GM23338 (cell line): ENCODE data around the gene IRGC. TPM values are rescaled to one million over a fixed set of nuclear protein-coding genes. Genes with fewer than 3 reads are reported as not detected.
"Not testable (repeated sequence)": the region's sequence is repeated elsewhere in the genome, so short reads cannot be mapped to it uniquely, and the experiment has no call there.

Source experiments
- ATAC-seq: fragments of 200-7000 bp; cut with Tn5 transposase; 3 replicates; pipeline ENCODE4 v1.9.1; 2020
- DNase-seq: peaks from one replicate; pipeline ENCODE4 v3.0.0-alpha.2; 2015; ENCODE audit warnings: low spot score
- H2AFZ ChIP-seq: fragments of 200-600 bp; sonication (generic); 2 replicates; pipeline ENCODE4 v1.8.0; 2016; ENCODE audit warnings: antibody characterized with exemption, mild to moderate bottlenecking, moderate library complexity
- H3F3A ChIP-seq: fragments of 200-600 bp; sonication (generic); replicated peaks from 2 replicates; pipeline ENCODE4 v1.8.0; 2017; ENCODE audit warnings: antibody characterized with exemption, mixed run types, low read depth
- H3K27ac ChIP-seq: fragments of 200-600 bp; sonication (generic); 2 replicates; pipeline ENCODE4 v1.6.1; 2016; ENCODE audit warnings: low read depth
- H3K27me3 ChIP-seq: fragments of 200-600 bp; sonication (generic); 2 replicates; pipeline ENCODE4 v1.8.0; 2016; ENCODE audit warnings: mild to moderate bottlenecking, mixed run types, moderate library complexity; ENCODE audit not compliant: insufficient read depth
- H3K36me3 ChIP-seq: fragments of 200-600 bp; sonication (generic); 2 replicates; pipeline ENCODE4 v1.8.0; 2016; ENCODE audit warnings: mild to moderate bottlenecking; ENCODE audit not compliant: insufficient read depth
- H3K4me1 ChIP-seq: fragments of 200-600 bp; sonication (generic); 2 replicates; pipeline ENCODE4 v1.8.0; 2016; ENCODE audit warnings: mild to moderate bottlenecking, moderate library complexity; ENCODE audit not compliant: insufficient read depth
- H3K4me2 ChIP-seq: fragments of 200-600 bp; sonication (generic); 2 replicates; pipeline ENCODE4 v1.7.1; 2017; ENCODE audit warnings: mixed run types
- H3K4me3 ChIP-seq: fragments of 200-600 bp; sonication (generic); 2 replicates; pipeline ENCODE4 v1.6.1; 2016; ENCODE audit warnings: mixed run types
- H3K79me2 ChIP-seq: fragments of 200-600 bp; sonication (generic); replicated peaks from 2 replicates; pipeline ENCODE4 v1.8.0; 2017; ENCODE audit warnings: mild to moderate bottlenecking; ENCODE audit not compliant: insufficient read depth
- H3K9me2 ChIP-seq: fragments of 200-600 bp; sonication (generic); 2 replicates; pipeline ENCODE4 v1.8.0; 2017; ENCODE audit not compliant: insufficient read depth
- H4K20me1 ChIP-seq: fragments of 200-600 bp; sonication (generic); replicated peaks from 2 replicates; pipeline ENCODE4 v1.8.0; 2017; ENCODE audit warnings: mild to moderate bottlenecking; ENCODE audit not compliant: insufficient read depth
- H3K27ac Mint-ChIP-seq: 2 replicates; pipeline ENCODE4 v1.8.0; 2020; ENCODE audit warnings: inconsistent platforms, mild to moderate bottlenecking, moderate library complexity, mixed read lengths
- H3K27me3 Mint-ChIP-seq: 3 replicates; pipeline ENCODE4 v1.8.0; 2022; ENCODE audit warnings: low read depth, mild to moderate bottlenecking, moderate library complexity, mixed read lengths, inconsistent platforms; ENCODE audit not compliant: insufficient read depth, poor library complexity
- H3K36me3 Mint-ChIP-seq: 3 replicates; pipeline ENCODE4 v1.8.0; 2021; ENCODE audit warnings: low read depth, mild to moderate bottlenecking, inconsistent platforms, moderate library complexity, mixed read lengths
- H3K4me1 Mint-ChIP-seq: 3 replicates; pipeline ENCODE4 v1.8.0; 2020; ENCODE audit warnings: mild to moderate bottlenecking, inconsistent platforms, mixed read lengths
- H3K4me3 Mint-ChIP-seq: 3 replicates; pipeline ENCODE4 v1.8.0; 2021; ENCODE audit warnings: moderate library complexity, mild to moderate bottlenecking, inconsistent platforms, mixed read lengths
- H3K9me3 Mint-ChIP-seq: 3 replicates; pipeline ENCODE4 v1.8.0; 2020; ENCODE audit warnings: moderate library complexity, mild to moderate bottlenecking, inconsistent platforms, mixed read lengths
- polyA plus RNA-seq: library from polyadenylated mRNA; unstranded; fragments of >200 nt; fragmentation: Nextera tagmentation; extraction: Ambion mirVana; gene quantifications from 2 replicates; pipeline ENCODE4 v1.2.1, GENCODE V29; 2016
- total RNA-seq: library from RNA; depleted of rRNA; stranded (reverse); fragments of >200 nt; shearing (Covaris generic); gene quantifications from 2 replicates; pipeline ENCODE4 v1.2.3, GENCODE V29; 2014
- TF ChIP-seq, protein P1 (sequence below): fragments of 250-450 bp; sonication (Bioruptor Pico); IDR thresholded peaks from 2 replicates; pipeline ENCODE4 v1.5.0; 2020; ENCODE audit warnings: mild to moderate bottlenecking, moderate library complexity
- TF ChIP-seq, protein P2 (sequence below), 2 experiments: fragments of 200-600 bp in 1 of 2; sonication (generic) in 1 of 2; conservative IDR thresholded peaks; 2 replicates each; pipeline versions ENCODE4 v1.5.1 to v1.6.1; 2016 to 2017; ENCODE audit warnings: antibody characterized with exemption in 2 of 2, low read depth in 2 of 2, mild to moderate bottlenecking in 2 of 2, moderate library complexity in 1 of 2
- TF ChIP-seq, protein P3 (sequence below): IDR thresholded peaks from one replicate; pipeline ENCODE4 v1.6.1; 2018; ENCODE audit warnings: antibody characterized with exemption; ENCODE audit not compliant: unreplicated experiment

IRGC gene
- total and polyA plus RNA-seq, 2 experiments from 2014 or later, result not detected

DNA sequence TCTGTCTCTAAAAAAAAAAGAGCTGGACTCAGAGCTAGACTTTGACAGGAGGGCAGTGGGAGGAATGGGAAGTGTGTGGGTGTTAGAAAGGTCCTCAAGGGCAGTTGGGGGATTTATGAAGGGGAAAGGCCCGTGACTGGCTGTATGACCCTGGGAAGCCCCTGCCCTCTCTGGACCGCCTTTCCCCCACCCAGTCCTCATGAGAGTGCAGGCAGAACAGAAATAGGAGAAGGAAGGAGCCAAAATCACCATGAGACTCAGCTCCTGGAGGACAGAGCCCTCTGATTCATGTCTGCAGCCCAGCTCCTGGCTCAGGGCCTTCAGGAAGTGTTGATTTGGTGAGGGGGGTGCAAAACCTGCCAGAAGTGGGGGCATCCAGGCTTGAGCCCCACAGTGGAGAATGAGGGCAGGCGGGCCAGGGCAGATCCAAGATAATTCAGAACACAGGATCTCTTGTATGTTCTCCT is 47.6 kb downstream of the IRGC start (continued):
- TF ChIP-seq, protein P1, sequence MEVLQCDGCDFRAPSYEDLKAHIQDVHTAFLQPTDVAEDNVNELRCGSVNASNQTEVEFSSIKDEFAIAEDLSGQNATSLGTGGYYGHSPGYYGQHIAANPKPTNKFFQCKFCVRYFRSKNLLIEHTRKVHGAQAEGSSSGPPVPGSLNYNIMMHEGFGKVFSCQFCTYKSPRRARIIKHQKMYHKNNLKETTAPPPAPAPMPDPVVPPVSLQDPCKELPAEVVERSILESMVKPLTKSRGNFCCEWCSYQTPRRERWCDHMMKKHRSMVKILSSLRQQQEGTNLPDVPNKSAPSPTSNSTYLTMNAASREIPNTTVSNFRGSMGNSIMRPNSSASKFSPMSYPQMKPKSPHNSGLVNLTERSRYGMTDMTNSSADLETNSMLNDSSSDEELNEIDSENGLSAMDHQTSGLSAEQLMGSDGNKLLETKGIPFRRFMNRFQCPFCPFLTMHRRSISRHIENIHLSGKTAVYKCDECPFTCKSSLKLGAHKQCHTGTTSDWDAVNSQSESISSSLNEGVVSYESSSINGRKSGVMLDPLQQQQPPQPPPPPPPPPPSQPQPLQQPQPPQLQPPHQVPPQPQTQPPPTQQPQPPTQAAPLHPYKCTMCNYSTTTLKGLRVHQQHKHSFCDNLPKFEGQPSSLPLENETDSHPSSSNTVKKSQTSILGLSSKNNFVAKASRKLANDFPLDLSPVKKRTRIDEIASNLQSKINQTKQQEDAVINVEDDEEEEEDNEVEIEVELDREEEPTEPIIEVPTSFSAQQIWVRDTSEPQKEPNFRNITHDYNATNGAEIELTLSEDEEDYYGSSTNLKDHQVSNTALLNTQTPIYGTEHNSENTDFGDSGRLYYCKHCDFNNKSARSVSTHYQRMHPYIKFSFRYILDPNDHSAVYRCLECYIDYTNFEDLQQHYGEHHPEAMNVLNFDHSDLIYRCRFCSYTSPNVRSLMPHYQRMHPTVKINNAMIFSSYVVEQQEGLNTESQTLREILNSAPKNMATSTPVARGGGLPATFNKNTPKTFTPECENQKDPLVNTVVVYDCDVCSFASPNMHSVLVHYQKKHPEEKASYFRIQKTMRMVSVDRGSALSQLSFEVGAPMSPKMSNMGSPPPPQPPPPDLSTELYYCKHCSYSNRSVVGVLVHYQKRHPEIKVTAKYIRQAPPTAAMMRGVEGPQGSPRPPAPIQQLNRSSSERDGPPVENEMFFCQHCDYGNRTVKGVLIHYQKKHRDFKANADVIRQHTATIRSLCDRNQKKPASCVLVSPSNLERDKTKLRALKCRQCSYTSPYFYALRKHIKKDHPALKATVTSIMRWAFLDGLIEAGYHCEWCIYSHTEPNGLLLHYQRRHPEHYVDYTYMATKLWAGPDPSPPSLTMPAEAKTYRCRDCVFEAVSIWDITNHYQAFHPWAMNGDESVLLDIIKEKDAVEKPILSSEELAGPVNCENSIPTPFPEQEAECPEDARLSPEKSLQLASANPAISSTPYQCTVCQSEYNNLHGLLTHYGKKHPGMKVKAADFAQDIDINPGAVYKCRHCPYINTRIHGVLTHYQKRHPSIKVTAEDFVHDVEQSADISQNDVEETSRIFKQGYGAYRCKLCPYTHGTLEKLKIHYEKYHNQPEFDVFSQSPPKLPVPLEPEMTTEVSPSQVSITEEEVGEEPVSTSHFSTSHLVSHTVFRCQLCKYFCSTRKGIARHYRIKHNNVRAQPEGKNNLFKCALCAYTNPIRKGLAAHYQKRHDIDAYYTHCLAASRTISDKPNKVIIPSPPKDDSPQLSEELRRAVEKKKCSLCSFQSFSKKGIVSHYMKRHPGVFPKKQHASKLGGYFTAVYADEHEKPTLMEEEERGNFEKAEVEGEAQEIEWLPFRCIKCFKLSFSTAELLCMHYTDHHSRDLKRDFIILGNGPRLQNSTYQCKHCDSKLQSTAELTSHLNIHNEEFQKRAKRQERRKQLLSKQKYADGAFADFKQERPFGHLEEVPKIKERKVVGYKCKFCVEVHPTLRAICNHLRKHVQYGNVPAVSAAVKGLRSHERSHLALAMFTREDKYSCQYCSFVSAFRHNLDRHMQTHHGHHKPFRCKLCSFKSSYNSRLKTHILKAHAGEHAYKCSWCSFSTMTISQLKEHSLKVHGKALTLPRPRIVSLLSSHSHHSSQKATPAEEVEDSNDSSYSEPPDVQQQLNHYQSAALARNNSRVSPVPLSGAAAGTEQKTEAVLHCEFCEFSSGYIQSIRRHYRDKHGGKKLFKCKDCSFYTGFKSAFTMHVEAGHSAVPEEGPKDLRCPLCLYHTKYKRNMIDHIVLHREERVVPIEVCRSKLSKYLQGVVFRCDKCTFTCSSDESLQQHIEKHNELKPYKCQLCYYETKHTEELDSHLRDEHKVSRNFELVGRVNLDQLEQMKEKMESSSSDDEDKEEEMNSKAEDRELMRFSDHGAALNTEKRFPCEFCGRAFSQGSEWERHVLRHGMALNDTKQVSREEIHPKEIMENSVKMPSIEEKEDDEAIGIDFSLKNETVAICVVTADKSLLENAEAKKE (CRISPR knock-in tag), result no peak
- TF ChIP-seq, protein P2, sequence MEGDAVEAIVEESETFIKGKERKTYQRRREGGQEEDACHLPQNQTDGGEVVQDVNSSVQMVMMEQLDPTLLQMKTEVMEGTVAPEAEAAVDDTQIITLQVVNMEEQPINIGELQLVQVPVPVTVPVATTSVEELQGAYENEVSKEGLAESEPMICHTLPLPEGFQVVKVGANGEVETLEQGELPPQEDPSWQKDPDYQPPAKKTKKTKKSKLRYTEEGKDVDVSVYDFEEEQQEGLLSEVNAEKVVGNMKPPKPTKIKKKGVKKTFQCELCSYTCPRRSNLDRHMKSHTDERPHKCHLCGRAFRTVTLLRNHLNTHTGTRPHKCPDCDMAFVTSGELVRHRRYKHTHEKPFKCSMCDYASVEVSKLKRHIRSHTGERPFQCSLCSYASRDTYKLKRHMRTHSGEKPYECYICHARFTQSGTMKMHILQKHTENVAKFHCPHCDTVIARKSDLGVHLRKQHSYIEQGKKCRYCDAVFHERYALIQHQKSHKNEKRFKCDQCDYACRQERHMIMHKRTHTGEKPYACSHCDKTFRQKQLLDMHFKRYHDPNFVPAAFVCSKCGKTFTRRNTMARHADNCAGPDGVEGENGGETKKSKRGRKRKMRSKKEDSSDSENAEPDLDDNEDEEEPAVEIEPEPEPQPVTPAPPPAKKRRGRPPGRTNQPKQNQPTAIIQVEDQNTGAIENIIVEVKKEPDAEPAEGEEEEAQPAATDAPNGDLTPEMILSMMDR (conservative IDR thresholded peaks at IDR 0.05; ENCODE audit: low read depth in 2 of 2), result no peak
- TF ChIP-seq, protein P3, sequence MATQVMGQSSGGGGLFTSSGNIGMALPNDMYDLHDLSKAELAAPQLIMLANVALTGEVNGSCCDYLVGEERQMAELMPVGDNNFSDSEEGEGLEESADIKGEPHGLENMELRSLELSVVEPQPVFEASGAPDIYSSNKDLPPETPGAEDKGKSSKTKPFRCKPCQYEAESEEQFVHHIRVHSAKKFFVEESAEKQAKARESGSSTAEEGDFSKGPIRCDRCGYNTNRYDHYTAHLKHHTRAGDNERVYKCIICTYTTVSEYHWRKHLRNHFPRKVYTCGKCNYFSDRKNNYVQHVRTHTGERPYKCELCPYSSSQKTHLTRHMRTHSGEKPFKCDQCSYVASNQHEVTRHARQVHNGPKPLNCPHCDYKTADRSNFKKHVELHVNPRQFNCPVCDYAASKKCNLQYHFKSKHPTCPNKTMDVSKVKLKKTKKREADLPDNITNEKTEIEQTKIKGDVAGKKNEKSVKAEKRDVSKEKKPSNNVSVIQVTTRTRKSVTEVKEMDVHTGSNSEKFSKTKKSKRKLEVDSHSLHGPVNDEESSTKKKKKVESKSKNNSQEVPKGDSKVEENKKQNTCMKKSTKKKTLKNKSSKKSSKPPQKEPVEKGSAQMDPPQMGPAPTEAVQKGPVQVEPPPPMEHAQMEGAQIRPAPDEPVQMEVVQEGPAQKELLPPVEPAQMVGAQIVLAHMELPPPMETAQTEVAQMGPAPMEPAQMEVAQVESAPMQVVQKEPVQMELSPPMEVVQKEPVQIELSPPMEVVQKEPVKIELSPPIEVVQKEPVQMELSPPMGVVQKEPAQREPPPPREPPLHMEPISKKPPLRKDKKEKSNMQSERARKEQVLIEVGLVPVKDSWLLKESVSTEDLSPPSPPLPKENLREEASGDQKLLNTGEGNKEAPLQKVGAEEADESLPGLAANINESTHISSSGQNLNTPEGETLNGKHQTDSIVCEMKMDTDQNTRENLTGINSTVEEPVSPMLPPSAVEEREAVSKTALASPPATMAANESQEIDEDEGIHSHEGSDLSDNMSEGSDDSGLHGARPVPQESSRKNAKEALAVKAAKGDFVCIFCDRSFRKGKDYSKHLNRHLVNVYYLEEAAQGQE, result no peak

DNA sequence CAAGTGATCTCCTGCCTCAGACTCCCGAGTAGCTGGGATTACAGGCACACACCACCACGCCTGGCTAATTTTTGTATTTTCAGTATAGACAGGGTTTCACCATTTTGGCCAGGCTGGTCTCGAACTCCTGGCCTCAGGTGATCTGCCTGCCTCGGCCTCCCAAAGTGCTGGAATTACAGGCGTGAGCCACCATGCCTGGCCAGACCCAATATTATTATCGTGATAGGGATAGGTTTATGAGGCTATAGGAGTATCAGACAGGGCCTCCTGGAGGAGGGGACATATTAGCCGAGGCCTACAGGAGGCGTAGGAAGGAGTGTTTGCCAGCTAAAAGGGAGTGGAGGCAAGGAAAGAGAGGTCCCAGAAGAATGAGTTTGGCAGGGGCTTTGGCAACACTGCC is 48.8 kb downstream of the IRGC start:
- not testable (repeated sequence) for H3K9me2 ChIP-seq, H3F3A ChIP-seq, H3K27ac ChIP-seq, H2AFZ ChIP-seq, ATAC-seq, H3K4me3 Mint-ChIP-seq, H3K4me1 ChIP-seq, H3K27me3 ChIP-seq, DNase-seq, H3K36me3 Mint-ChIP-seq, H3K4me3 ChIP-seq, H3K9me3 Mint-ChIP-seq, H3K36me3 ChIP-seq, H4K20me1 ChIP-seq, H3K79me2 ChIP-seq, H3K4me2 ChIP-seq, H3K27ac Mint-ChIP-seq
- Mint-ChIP-seq H3K4me1 (peaks cover 14% of the 10 kb centered on the region; the same call in 2 of the 3 replicates), H3K27me3 (peaks cover 13% of the 10 kb centered on the region)
